ENCODE data around the gene ABI3BP. TPM values are rescaled to one million over a fixed set of nuclear protein-coding genes. Genes with fewer than 3 reads are reported as not detected.

The ABI3BP gene
- total RNA-seq, 1 experiment from 2014 or later, result 0.74 TPM

GRCh38 chr3:100740207-100740606 is 253.0 kb downstream of the ABI3BP start:
- Mint-ChIP-seq H3K27ac (no peak overlapping the region), H3K4me3 (no peak overlapping the region), H3K36me3 (peaks cover 42% of the 10 kb centered on the region), H3K27me3 (ENCODE audit: low read depth) (no peaks in the 10 kb centered on the region), H3K9me3 (no peaks in the 10 kb centered on the region), H3K4me1 (peaks cover 19% of the 10 kb centered on the region)
- DNase-seq (ENCODE audit: low spot score) (no peak), ATAC-seq (no peak)
- ChIA-PET POLR2A (interaction anchor here (0.6 kb wide), 1 partner anchor 26 kb away, joined by 4 read pairs; no protein-coding TSS in a partner anchor), CTCF (interaction anchor here (0.7 to 1.4 kb wide), 2 partner anchors 21 to 1746 kb away, joined by 3 read pairs; no protein-coding TSS in a partner anchor)
- TF ChIP-seq, protein P1, sequence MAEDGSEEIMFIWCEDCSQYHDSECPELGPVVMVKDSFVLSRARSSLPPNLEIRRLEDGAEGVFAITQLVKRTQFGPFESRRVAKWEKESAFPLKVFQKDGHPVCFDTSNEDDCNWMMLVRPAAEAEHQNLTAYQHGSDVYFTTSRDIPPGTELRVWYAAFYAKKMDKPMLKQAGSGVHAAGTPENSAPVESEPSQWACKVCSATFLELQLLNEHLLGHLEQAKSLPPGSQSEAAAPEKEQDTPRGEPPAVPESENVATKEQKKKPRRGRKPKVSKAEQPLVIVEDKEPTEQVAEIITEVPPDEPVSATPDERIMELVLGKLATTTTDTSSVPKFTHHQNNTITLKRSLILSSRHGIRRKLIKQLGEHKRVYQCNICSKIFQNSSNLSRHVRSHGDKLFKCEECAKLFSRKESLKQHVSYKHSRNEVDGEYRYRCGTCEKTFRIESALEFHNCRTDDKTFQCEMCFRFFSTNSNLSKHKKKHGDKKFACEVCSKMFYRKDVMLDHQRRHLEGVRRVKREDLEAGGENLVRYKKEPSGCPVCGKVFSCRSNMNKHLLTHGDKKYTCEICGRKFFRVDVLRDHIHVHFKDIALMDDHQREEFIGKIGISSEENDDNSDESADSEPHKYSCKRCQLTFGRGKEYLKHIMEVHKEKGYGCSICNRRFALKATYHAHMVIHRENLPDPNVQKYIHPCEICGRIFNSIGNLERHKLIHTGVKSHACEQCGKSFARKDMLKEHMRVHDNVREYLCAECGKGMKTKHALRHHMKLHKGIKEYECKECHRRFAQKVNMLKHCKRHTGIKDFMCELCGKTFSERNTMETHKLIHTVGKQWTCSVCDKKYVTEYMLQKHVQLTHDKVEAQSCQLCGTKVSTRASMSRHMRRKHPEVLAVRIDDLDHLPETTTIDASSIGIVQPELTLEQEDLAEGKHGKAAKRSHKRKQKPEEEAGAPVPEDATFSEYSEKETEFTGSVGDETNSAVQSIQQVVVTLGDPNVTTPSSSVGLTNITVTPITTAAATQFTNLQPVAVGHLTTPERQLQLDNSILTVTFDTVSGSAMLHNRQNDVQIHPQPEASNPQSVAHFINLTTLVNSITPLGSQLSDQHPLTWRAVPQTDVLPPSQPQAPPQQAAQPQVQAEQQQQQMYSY (CRISPR knock-in tag; IDR thresholded peaks at IDR 0.05), result no peak
- no peak for TF ChIP-seq ATF6 (CRISPR knock-in tag; IDR thresholded peaks at IDR 0.05)
- TF ChIP-seq, protein P2, sequence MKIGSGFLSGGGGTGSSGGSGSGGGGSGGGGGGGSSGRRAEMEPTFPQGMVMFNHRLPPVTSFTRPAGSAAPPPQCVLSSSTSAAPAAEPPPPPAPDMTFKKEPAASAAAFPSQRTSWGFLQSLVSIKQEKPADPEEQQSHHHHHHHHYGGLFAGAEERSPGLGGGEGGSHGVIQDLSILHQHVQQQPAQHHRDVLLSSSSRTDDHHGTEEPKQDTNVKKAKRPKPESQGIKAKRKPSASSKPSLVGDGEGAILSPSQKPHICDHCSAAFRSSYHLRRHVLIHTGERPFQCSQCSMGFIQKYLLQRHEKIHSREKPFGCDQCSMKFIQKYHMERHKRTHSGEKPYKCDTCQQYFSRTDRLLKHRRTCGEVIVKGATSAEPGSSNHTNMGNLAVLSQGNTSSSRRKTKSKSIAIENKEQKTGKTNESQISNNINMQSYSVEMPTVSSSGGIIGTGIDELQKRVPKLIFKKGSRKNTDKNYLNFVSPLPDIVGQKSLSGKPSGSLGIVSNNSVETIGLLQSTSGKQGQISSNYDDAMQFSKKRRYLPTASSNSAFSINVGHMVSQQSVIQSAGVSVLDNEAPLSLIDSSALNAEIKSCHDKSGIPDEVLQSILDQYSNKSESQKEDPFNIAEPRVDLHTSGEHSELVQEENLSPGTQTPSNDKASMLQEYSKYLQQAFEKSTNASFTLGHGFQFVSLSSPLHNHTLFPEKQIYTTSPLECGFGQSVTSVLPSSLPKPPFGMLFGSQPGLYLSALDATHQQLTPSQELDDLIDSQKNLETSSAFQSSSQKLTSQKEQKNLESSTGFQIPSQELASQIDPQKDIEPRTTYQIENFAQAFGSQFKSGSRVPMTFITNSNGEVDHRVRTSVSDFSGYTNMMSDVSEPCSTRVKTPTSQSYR (CRISPR knock-in tag; IDR thresholded peaks at IDR 0.05), result no peak
- no peak for TF ChIP-seq ZNF219 (CRISPR knock-in tag; IDR thresholded peaks at IDR 0.05; ENCODE audit: borderline replicate concordance)
- TF ChIP-seq TEAD4 (CRISPR knock-in tag; IDR thresholded peaks at IDR 0.05), result no peak
- no peak for TF ChIP-seq SMAD3 (CRISPR knock-in tag; IDR thresholded peaks at IDR 0.05; ENCODE audit: borderline replicate concordance)
- TF ChIP-seq NR1H2 (CRISPR knock-in tag; IDR thresholded peaks at IDR 0.05), result no peak
- no peak for TF ChIP-seq ZNF671 (CRISPR knock-in tag; IDR thresholded peaks at IDR 0.05)
- TF ChIP-seq GRHL2 (CRISPR knock-in tag; IDR thresholded peaks at IDR 0.05; ENCODE audit: insufficient replicate concordance, severe bottlenecking), result no peak
- no peak for TF ChIP-seq OVOL2 (CRISPR knock-in tag; IDR thresholded peaks at IDR 0.05; ENCODE audit: borderline replicate concordance)
- no peak for TF ChIP-seq NR3C1 (CRISPR knock-in tag; conservative IDR thresholded peaks at IDR 0.05; ENCODE audit: low read depth)
- TF ChIP-seq ZNF121 (CRISPR knock-in tag; IDR thresholded peaks at IDR 0.05), result no peak
- TF ChIP-seq NFATC4 (CRISPR knock-in tag; IDR thresholded peaks at IDR 0.05), result no peak
- no peak for TF ChIP-seq TP53 (CRISPR knock-in tag; IDR thresholded peaks at IDR 0.05)
- no peak for TF ChIP-seq GABPB1 (CRISPR knock-in tag; IDR thresholded peaks at IDR 0.05)
- TF ChIP-seq, protein P3, sequence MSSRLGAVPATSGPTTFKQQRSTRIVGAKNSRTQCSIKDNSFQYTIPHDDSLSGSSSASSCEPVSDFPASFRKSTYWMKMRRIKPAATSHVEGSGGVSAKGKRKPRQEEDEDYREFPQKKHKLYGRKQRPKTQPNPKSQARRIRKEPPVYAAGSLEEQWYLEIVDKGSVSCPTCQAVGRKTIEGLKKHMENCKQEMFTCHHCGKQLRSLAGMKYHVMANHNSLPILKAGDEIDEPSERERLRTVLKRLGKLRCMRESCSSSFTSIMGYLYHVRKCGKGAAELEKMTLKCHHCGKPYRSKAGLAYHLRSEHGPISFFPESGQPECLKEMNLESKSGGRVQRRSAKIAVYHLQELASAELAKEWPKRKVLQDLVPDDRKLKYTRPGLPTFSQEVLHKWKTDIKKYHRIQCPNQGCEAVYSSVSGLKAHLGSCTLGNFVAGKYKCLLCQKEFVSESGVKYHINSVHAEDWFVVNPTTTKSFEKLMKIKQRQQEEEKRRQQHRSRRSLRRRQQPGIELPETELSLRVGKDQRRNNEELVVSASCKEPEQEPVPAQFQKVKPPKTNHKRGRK (CRISPR knock-in tag; IDR thresholded peaks at IDR 0.05; ENCODE audit: borderline replicate concordance), result no peak
- TF ChIP-seq JUN (CRISPR knock-in tag; IDR thresholded peaks at IDR 0.05), result no peak
- TF ChIP-seq ZNF423 (CRISPR knock-in tag; IDR thresholded peaks at IDR 0.05), result no peak
